CD8-positive, alpha-beta memory T cell (primary cell): ENCODE data around the gene KLHL17. TPM values are rescaled to one million over a fixed set of nuclear protein-coding genes. Genes with fewer than 3 reads are reported as not detected.

Source experiments
- CTCF ChIA-PET: fragments of 350-600 bp; sonication (Branson Sonifier 250); formaldehyde crosslinking; loops from one replicate; lab custom pipeline; 2021; ENCODE audit warnings: antibody characterized with exemption; lab: Charles Lee
- POLR2A ChIA-PET: fragments of 350-600 bp; sonication (Branson Sonifier 250); formaldehyde crosslinking; loops from one replicate; lab custom pipeline; 2021; ENCODE audit warnings: antibody characterized with exemption; lab: Charles Lee
- DNase-seq, 5 donors: peaks; one replicate each; pipeline versions ENCODE4 v3.0.0 to v3.0.0-alpha.2; 2020 to 2022; ENCODE audit warnings: mixed read lengths in 1 of 5
- H3K27ac ChIP-seq: one replicate; pipeline ENCODE4 v1.7.0; 2013; ENCODE audit warnings: low read depth, mild to moderate bottlenecking, low read length, moderate library complexity
- H3K27me3 ChIP-seq: 2 replicates; pipeline ENCODE4 v1.7.0; 2013; ENCODE audit warnings: low read length, mild to moderate bottlenecking; ENCODE audit not compliant: insufficient read depth, poor library complexity, severe bottlenecking
- H3K36me3 ChIP-seq: 2 replicates; pipeline ENCODE4 v1.7.0; 2013; ENCODE audit warnings: mild to moderate bottlenecking, low read length, moderate library complexity; ENCODE audit not compliant: insufficient read depth
- H3K4me1 ChIP-seq: 2 replicates; pipeline ENCODE4 v1.7.0; 2013; ENCODE audit warnings: mild to moderate bottlenecking, low read length, moderate library complexity; ENCODE audit not compliant: insufficient read depth
- H3K4me3 ChIP-seq: 2 replicates; pipeline ENCODE4 v1.7.0; 2013; ENCODE audit warnings: mild to moderate bottlenecking, low read length
- H3K9me3 ChIP-seq: 2 replicates; pipeline ENCODE4 v1.7.0; 2013; ENCODE audit warnings: mild to moderate bottlenecking, low read length
- H3K27ac Mint-ChIP-seq, 8 donors: one replicate each; pipeline ENCODE4 v1.8.0; 2020 to 2021; ENCODE audit warnings: mixed read lengths in 8 of 8, mild to moderate bottlenecking in 6 of 8, inconsistent platforms in 3 of 8, moderate library complexity in 3 of 8
- H3K27me3 Mint-ChIP-seq, 2 donors: one replicate each; pipeline ENCODE4 v1.8.0; 2020 to 2021; ENCODE audit warnings: mixed read lengths in 2 of 2, mild to moderate bottlenecking in 1 of 2, moderate library complexity in 1 of 2
- H3K36me3 Mint-ChIP-seq, 3 donors: one replicate each; pipeline ENCODE4 v1.8.0; 2020 to 2021; ENCODE audit warnings: mixed read lengths in 3 of 3, inconsistent platforms in 1 of 3, mild to moderate bottlenecking in 1 of 3
- H3K4me1 Mint-ChIP-seq, 3 donors: one replicate each; pipeline ENCODE4 v1.8.0; 2020 to 2021; ENCODE audit warnings: mixed read lengths in 3 of 3, inconsistent platforms in 1 of 3, mild to moderate bottlenecking in 1 of 3
- H3K4me3 Mint-ChIP-seq, 7 donors: one replicate each; pipeline ENCODE4 v1.8.0; 2020 to 2021; ENCODE audit warnings: mixed read lengths in 7 of 7, mild to moderate bottlenecking in 6 of 7, moderate library complexity in 4 of 7, inconsistent platforms in 2 of 7
- H3K9me3 Mint-ChIP-seq, 5 donors: one replicate each; pipeline ENCODE4 v1.8.0; 2020 to 2022; ENCODE audit warnings: mixed read lengths in 5 of 5, mild to moderate bottlenecking in 3 of 5, moderate library complexity in 2 of 5, inconsistent platforms in 1 of 5
- polyA plus RNA-seq: library from polyadenylated mRNA; unstranded; fragments of 300-500 nt; fragmentation: Illumina TruSeq; gene quantifications from one replicate; pipeline ENCODE4 v1.2.3, GENCODE V29; 2021
- total RNA-seq, 2 experiments: library from RNA; stranded (reverse); gene quantifications; one replicate each; pipeline ENCODE4 v1.2.3, GENCODE V29; 2021

Gene KLHL17
- total and polyA plus RNA-seq, 3 experiments from 2014 or later, result 1.4 to 28.6 (median 27.6) TPM

GRCh38 chr1:924656-925560 is 35.5 kb upstream of the KLHL17 start:
- H3K9me3 ChIP-seq, result no peaks in the 10 kb centered on the region
- H3K27ac ChIP-seq, result no peak overlapping the region
- CTCF ChIA-PET, result no interaction called here
- POLR2A ChIA-PET, result no interaction called here
- H3K4me1 ChIP-seq, result peaks cover 30% of the 10 kb centered on the region
- H3K4me1 Mint-ChIP-seq, result peaks cover 13 to 30% (median 16%) of the 10 kb centered on the region in 3 donors
- H3K27ac Mint-ChIP-seq, result no peak overlapping the region
- H3K36me3 ChIP-seq, result no peaks in the 10 kb centered on the region
- no peaks in the 10 kb centered on the region for H3K36me3 Mint-ChIP-seq
- H3K27me3 Mint-ChIP-seq, result peaks cover 16 to 54% of the 10 kb centered on the region in 2 donors
- no peak overlapping the region for H3K4me3 ChIP-seq
- H3K9me3 Mint-ChIP-seq, result no peaks in the 10 kb centered on the region
- H3K4me3 Mint-ChIP-seq, result peak overlapping the region in 5 of 7 donors; percentile 12 to 59 (median 48)
- H3K27me3 ChIP-seq, result peaks cover 47% of the 10 kb centered on the region
- no peak for DNase-seq

GRCh38 chr1:925561-926421 is 34.6 kb upstream of the KLHL17 start:
- Mint-ChIP-seq H3K27ac (no peak overlapping the region), H3K27me3 (peaks cover 16 to 50% of the 10 kb centered on the region in 2 donors), H3K36me3 (no peaks in the 10 kb centered on the region), H3K9me3 (no peaks in the 10 kb centered on the region), H3K4me3 (peak overlapping the region; percentile 42 to 76 (median 61)), H3K4me1 (peaks cover 10 to 25% (median 11%) of the 10 kb centered on the region in 3 donors)
- no peak overlapping the region for H3K27ac ChIP-seq
- H3K4me3 ChIP-seq, result no peak overlapping the region
- CTCF ChIA-PET, result interaction anchor here (1.0 to 1.2 kb wide), 2 partner anchors 13 to 17 kb away, joined by 3 read pairs; no protein-coding TSS in a partner anchor
- DNase-seq, result no peak
- POLR2A ChIA-PET, result interaction anchor here (1.4 kb wide), 1 partner anchor 15 kb away, joined by 3 read pairs; no protein-coding TSS in a partner anchor
- H3K27me3 ChIP-seq, result peaks cover 38% of the 10 kb centered on the region
- H3K36me3 ChIP-seq, result no peaks in the 10 kb centered on the region
- no peaks in the 10 kb centered on the region for H3K9me3 ChIP-seq
- H3K4me1 ChIP-seq, result peaks cover 22% of the 10 kb centered on the region

- H3K4me1 Mint-ChIP-seq, result peaks cover 10 to 21% (median 10%) of the 10 kb centered on the region in 3 donors
- no peaks in the 10 kb centered on the region for H3K9me3 Mint-ChIP-seq
- H3K36me3 Mint-ChIP-seq, result no peaks in the 10 kb centered on the region
- H3K36me3 ChIP-seq, result no peaks in the 10 kb centered on the region
- DNase-seq, result no peak
- H3K27me3 ChIP-seq, result peaks cover 28% of the 10 kb centered on the region
- no peak overlapping the region for H3K4me3 ChIP-seq
- ChIA-PET POLR2A (interaction anchor here (1.4 kb wide), 1 partner anchor 13 kb away, joined by 3 read pairs; no protein-coding TSS in a partner anchor), CTCF (no interaction called here)
- no peak overlapping the region for H3K27ac Mint-ChIP-seq
- H3K4me1 ChIP-seq, result peaks cover 15% of the 10 kb centered on the region
- H3K27ac ChIP-seq, result no peak overlapping the region
- peaks cover 13 to 47% of the 10 kb centered on the region in 2 donors for H3K27me3 Mint-ChIP-seq
- H3K4me3 Mint-ChIP-seq, result peak overlapping the region in 1 of 7 donors; percentile 15
- no peaks in the 10 kb centered on the region for H3K9me3 ChIP-seq
Observed at GRCh38 chr1:927234-927633, 33.1 kb upstream of the KLHL17 start.

- peaks cover 13% of the 10 kb centered on the region for H3K4me1 ChIP-seq
- Mint-ChIP-seq H3K27ac (no peak overlapping the region), H3K4me3 (peak overlapping the region in 1 of 7 donors; percentile 15), H3K36me3 (no peaks in the 10 kb centered on the region), H3K27me3 (peaks cover 13 to 42% of the 10 kb centered on the region in 2 donors), H3K4me1 (peaks cover 10 to 19% (median 10%) of the 10 kb centered on the region in 3 donors), H3K9me3 (no peaks in the 10 kb centered on the region)
- POLR2A ChIA-PET, result no interaction called here
- DNase-seq, result no peak
- peaks cover 23% of the 10 kb centered on the region for H3K27me3 ChIP-seq
- H3K27ac ChIP-seq, result no peak overlapping the region
- no peak overlapping the region for H3K4me3 ChIP-seq
- no peaks in the 10 kb centered on the region for H3K36me3 ChIP-seq
- CTCF ChIA-PET, result no interaction called here
- no peaks in the 10 kb centered on the region for H3K9me3 ChIP-seq
Observed at GRCh38 chr1:927748-928147, 32.6 kb upstream of the KLHL17 start.

GRCh38 chr1:928825-929661 is 31.3 kb upstream of the KLHL17 start:
- H3K27ac Mint-ChIP-seq, result no peak overlapping the region
- peaks cover 5 to 12% (median 6%) of the 10 kb centered on the region in 3 donors for H3K4me1 Mint-ChIP-seq
- Histone ChIP-seq H3K4me1 (peaks cover 5% of the 10 kb centered on the region), H3K27ac (no peak overlapping the region), H3K9me3 (no peaks in the 10 kb centered on the region), H3K36me3 (no peaks in the 10 kb centered on the region), H3K4me3 (no peak overlapping the region), H3K27me3 (peaks cover 16% of the 10 kb centered on the region)
- no peaks in the 10 kb centered on the region for H3K9me3 Mint-ChIP-seq
- POLR2A ChIA-PET, result no interaction called here
- no peak overlapping the region for H3K4me3 Mint-ChIP-seq
- DNase-seq, result no peak
- peaks cover 8 to 34% of the 10 kb centered on the region in 2 donors for H3K27me3 Mint-ChIP-seq
- H3K36me3 Mint-ChIP-seq, result no peaks in the 10 kb centered on the region
- CTCF ChIA-PET, result interaction anchor here (1.8 kb wide), 1 partner anchor 9 kb away, joined by 6 read pairs; no protein-coding TSS in a partner anchor

GRCh38 chr1:929712-930632 is 30.4 kb upstream of the KLHL17 start:
- ChIA-PET CTCF (interaction anchor here (1.8 kb wide), 1 partner anchor 8 kb away, joined by 6 read pairs; no protein-coding TSS in a partner anchor), POLR2A (no interaction called here)
- peaks cover 10 to 37% of the 10 kb centered on the region in 2 donors for H3K27me3 Mint-ChIP-seq
- H3K4me3 ChIP-seq, result no peak overlapping the region
- no peaks in the 10 kb centered on the region for H3K9me3 Mint-ChIP-seq
- H3K36me3 Mint-ChIP-seq, result no peaks in the 10 kb centered on the region
- no peaks in the 10 kb centered on the region for H3K9me3 ChIP-seq
- H3K4me1 ChIP-seq, result peaks cover 5% of the 10 kb centered on the region
- H3K27ac Mint-ChIP-seq, result no peak overlapping the region
- peaks cover 5 to 12% (median 6%) of the 10 kb centered on the region in 3 donors for H3K4me1 Mint-ChIP-seq
- no peak overlapping the region for H3K27ac ChIP-seq
- H3K4me3 Mint-ChIP-seq, result no peak overlapping the region
- peaks cover 16% of the 10 kb centered on the region for H3K27me3 ChIP-seq
- no peak for DNase-seq
- H3K36me3 ChIP-seq, result no peaks in the 10 kb centered on the region
